Stimulated activated naive CD8-positive, alpha-beta T cell treated with anti-CD3 and anti-CD28 coated beads, Interleukin-15, amount 100 ng/mL, for 72 hours (primary cell): Measurements from ENCODE around the gene SASH1.

Source experiments
- ATAC-seq: fragments of 150-1000 bp; cut with Tn5 transposase; 2 replicates; pipeline ENCODE4 v1.10.0; 2021; ENCODE audit warnings: mild to moderate bottlenecking, moderate library complexity
- DNase-seq, 2 donors: peaks; one replicate each; pipeline ENCODE4 v3.0.0; 2021 to 2022
- H3K27ac Mint-ChIP-seq, 2 donors: one replicate each; pipeline ENCODE4 v1.8.0; 2022; ENCODE audit warnings: mild to moderate bottlenecking in 2 of 2, mixed read lengths in 2 of 2, moderate library complexity in 2 of 2
- H3K27me3 Mint-ChIP-seq: one replicate; pipeline ENCODE4 v1.8.0; 2022; ENCODE audit warnings: mixed read lengths
- H3K4me1 Mint-ChIP-seq: one replicate; pipeline ENCODE4 v1.8.0; 2022; ENCODE audit warnings: mild to moderate bottlenecking, mixed read lengths
- H3K4me3 Mint-ChIP-seq, 2 donors: one replicate each; pipeline ENCODE4 v1.8.0; 2022; ENCODE audit warnings: mild to moderate bottlenecking in 2 of 2, mixed read lengths in 2 of 2, moderate library complexity in 1 of 2
- H3K9me3 Mint-ChIP-seq, 2 donors: one replicate each; pipeline ENCODE4 v1.8.0; 2022; ENCODE audit warnings: mixed read lengths in 2 of 2

SASH1 gene

DNA sequence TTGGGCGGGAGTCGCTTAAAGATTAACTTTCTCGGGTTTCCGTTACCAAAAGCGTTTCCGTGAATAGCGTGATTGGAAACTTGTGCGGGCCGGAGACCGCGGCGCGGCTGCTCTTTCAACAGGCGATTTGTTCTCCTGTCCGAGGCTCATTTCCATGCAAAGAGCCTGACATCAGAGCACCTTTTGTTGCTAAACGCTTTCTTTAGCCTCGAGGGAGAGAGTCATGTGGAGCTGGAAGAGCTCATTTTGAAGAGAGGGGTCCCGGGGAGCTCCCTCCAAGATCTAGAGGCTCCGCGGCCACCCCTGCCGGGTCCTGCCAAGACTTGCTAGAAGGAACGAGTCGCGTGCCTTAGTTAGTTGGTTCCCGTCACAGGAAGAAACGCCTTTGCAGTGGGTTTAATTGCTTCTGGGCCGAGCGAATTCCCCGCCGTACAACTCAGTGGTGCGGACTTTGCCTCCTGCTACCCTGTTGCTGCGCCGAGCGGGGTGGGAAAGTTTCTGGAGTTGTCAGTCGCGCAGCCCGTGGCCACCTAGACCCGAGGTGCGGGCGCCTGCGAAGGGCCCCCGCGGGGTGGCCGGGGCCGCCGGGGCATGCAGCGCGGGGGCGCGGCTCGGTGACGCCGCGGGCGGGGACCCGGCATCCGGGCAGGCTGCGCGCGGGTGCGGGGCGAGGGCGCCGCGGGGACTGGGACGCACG, at the start of gene SASH1:
Gene SASH1 (plus strand): TSS at position 489 of the 697 bp plus-strand sequence. CDS start 230 bp downstream, outside the sequence.
- H3K4me3 Mint-ChIP-seq, result peak within 1 kb of the TSS; percentile 74 to 81
- H3K9me3 Mint-ChIP-seq, result no peaks in the 10 kb centered on the region
- peaks cover 9% of the 10 kb centered on the region for H3K4me1 Mint-ChIP-seq
- H3K27me3 Mint-ChIP-seq, result peaks cover 58% of the 10 kb centered on the region
- peak; percentile 67 for ATAC-seq
- peak; percentile 17 for DNase-seq
- peak within 1 kb of the TSS in 1 of 2 donors; percentile 73 for H3K27ac Mint-ChIP-seq

DNA sequence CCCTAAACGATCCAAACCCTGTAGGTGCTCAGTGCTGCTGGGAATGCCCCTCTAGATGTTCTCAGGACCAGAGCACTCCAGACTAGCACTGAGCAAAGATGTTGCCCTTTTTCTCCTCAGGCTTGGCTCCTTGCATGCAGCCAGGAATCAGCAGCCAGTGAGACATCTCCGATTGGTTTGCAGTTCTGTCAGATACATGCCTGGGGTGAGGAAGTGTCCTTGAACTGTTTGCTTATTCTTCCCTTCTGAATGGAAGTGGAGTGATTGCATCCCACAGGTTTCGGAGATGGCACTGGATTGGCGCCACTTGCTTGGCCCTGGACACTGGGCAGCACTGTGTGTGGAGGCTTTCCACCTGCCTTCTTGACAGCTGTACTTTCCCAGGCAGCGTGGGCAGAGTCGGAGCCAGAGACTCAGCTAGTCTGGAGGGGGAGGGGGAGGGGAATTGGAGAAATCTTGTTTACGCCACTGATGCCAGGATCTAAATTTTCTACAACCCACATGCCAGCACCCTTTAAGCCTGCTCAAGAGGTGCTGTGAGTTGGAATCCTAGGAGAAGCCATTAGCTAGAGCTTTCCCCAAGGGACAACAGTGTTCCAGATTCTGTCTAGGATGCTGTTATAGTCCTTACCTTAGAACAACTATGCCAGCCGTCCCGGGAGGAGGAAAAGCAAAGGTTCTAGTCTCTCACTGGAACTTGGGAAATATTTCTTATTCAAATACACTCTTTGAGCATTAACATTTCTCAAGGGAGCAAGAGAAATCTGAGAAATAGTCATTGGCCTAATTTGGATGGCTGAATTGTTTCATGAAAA, 49.2 kb upstream of the SASH1 start:
- no peak for DNase-seq
- H3K27me3 Mint-ChIP-seq, result peaks cover 7% of the 10 kb centered on the region
- H3K27ac Mint-ChIP-seq, result no peak overlapping the region
- no peaks in the 10 kb centered on the region for H3K4me1 Mint-ChIP-seq
- peak; percentile 43 for ATAC-seq
- H3K4me3 Mint-ChIP-seq, result no peak overlapping the region
- H3K9me3 Mint-ChIP-seq, result no peaks in the 10 kb centered on the region

DNA sequence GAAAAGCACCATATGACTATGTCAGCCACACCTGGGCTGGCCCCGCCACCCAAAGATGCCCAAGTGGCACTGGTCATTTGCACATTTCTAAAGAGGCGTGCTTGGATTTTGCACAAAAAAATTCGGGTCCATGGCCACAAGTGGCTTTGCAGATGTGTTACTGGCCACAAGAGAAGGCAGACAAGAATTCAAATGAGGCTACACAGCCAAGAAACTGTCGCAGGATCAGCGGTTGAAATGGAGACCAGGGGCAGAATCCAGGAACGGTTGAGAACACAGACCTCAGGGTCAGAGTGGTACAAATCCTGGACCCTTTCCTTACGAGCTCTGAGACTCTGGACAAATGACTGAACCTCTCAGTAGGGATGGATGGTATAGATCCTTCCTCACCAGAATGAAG, 48.6 kb upstream of the SASH1 start:
- Mint-ChIP-seq H3K9me3 (no peaks in the 10 kb centered on the region), H3K27ac (no peak overlapping the region), H3K4me3 (no peak overlapping the region)

GRCh38 chr6:148295261-148295887, 47.3 kb upstream of the SASH1 start:
- DNase-seq, result no peak
- no peaks in the 10 kb centered on the region for H3K27me3 Mint-ChIP-seq
- H3K4me3 Mint-ChIP-seq, result no peak overlapping the region
- H3K4me1 Mint-ChIP-seq, result no peaks in the 10 kb centered on the region
- no peak overlapping the region for H3K27ac Mint-ChIP-seq
- no peaks in the 10 kb centered on the region for H3K9me3 Mint-ChIP-seq
- no peak for ATAC-seq

More for the DNA sequence above, 48.6 kb upstream of the SASH1 start:
- Mint-ChIP-seq H3K4me1 (no peaks in the 10 kb centered on the region), H3K27me3 (peaks cover under 1% of the 10 kb centered on the region)
- ATAC-seq (no peak), DNase-seq (no peak)

GRCh38 chr6:148296771-148297170, 45.9 kb upstream of the SASH1 start:
- ATAC-seq, result no peak
- H3K4me1 Mint-ChIP-seq, result no peaks in the 10 kb centered on the region
- DNase-seq, result no peak
- no peak overlapping the region for H3K4me3 Mint-ChIP-seq
- H3K27ac Mint-ChIP-seq, result no peak overlapping the region
- no peaks in the 10 kb centered on the region for H3K9me3 Mint-ChIP-seq
- H3K27me3 Mint-ChIP-seq, result no peaks in the 10 kb centered on the region

DNA sequence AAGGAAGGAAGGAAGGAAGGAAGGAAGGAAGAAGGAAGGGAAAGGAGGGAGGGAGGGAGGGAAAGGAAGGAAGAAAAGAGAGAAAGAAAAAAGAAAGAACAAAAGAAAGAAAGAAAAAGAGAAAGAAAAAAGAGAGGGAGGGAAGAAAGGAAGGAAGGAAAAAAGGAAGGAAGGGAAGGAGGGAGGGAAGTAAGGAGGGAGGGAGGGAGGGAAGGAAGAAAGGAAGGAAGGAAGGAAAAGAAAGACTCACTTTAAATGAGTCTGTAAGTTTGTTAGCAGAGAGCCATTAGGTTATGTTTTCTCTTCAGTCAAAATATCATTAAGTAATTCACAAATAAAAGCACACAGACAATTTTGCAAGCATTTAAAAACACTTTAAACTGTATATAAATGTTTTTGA, 44.0 kb upstream of the SASH1 start:
- Mint-ChIP-seq H3K4me1 (no peaks in the 10 kb centered on the region), H3K9me3 (no peaks in the 10 kb centered on the region), H3K27me3 (no peaks in the 10 kb centered on the region), H3K4me3 (no peak overlapping the region), H3K27ac (no peak overlapping the region)
- ATAC-seq, result no peak
- no peak for DNase-seq

GRCh38 chr6:148303616-148304015, 39.0 kb upstream of the SASH1 start:
- H3K9me3 Mint-ChIP-seq, result no peaks in the 10 kb centered on the region
- no peak overlapping the region for H3K4me3 Mint-ChIP-seq
- ATAC-seq (no peak), DNase-seq (no peak)
- no peaks in the 10 kb centered on the region for H3K4me1 Mint-ChIP-seq
- H3K27ac Mint-ChIP-seq, result no peak overlapping the region
- H3K27me3 Mint-ChIP-seq, result no peaks in the 10 kb centered on the region

GRCh38 chr6:148304976-148305375, 37.7 kb upstream of the SASH1 start:
- no peaks in the 10 kb centered on the region for H3K27me3 Mint-ChIP-seq
- no peaks in the 10 kb centered on the region for H3K4me1 Mint-ChIP-seq
- H3K9me3 Mint-ChIP-seq, result no peaks in the 10 kb centered on the region
- ATAC-seq, result no peak
- H3K4me3 Mint-ChIP-seq, result no peak overlapping the region
- no peak for DNase-seq
- no peak overlapping the region for H3K27ac Mint-ChIP-seq

DNA sequence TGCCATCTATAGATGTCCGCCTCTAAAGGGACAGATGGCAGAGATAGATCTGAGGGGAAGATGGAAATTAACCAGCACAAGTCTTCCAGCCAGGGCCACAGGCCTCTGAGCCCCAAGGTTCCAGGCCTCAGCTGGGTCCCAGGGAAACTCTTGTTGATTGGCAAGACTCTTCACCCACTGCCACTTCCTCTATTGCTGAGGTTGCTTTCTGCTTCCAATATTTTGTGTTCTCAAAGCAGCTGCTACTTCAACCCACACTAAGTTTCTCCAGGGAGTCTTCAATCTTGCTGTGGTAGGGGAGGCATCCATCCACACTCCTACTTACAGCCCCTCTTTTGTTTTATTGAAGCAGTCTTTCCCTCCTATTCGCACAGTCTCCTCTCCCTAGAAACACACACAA, 36.4 kb upstream of the SASH1 start:
- no peak overlapping the region for H3K27ac Mint-ChIP-seq
- no peak overlapping the region for H3K4me3 Mint-ChIP-seq
- no peak for ATAC-seq
- H3K27me3 Mint-ChIP-seq, result no peaks in the 10 kb centered on the region
- no peaks in the 10 kb centered on the region for H3K9me3 Mint-ChIP-seq
- H3K4me1 Mint-ChIP-seq, result no peaks in the 10 kb centered on the region
- DNase-seq, result no peak

DNA sequence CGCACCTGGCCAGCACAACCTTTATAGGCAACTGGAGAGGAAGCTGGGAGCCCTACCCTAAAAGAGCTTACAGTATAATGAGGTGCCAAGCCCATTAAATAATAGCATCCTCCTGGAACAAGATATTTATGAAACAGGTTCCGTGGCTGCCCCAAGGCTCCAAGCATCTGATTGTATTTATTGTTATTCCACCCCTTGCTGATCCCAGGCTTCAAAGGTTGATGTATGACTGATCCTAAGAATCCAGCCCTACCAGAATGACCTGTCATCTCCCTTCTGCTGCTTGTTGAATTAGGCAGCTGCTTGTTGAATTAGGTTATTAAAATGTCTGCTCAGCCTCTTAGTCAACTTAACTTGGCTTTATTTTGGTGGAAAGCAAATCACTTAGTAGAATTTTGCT, 35.2 kb upstream of the SASH1 start:
- Mint-ChIP-seq H3K27me3 (no peaks in the 10 kb centered on the region), H3K9me3 (no peaks in the 10 kb centered on the region), H3K4me1 (no peaks in the 10 kb centered on the region), H3K4me3 (no peak overlapping the region), H3K27ac (no peak overlapping the region)
- DNase-seq (no peak), ATAC-seq (no peak)

DNA sequence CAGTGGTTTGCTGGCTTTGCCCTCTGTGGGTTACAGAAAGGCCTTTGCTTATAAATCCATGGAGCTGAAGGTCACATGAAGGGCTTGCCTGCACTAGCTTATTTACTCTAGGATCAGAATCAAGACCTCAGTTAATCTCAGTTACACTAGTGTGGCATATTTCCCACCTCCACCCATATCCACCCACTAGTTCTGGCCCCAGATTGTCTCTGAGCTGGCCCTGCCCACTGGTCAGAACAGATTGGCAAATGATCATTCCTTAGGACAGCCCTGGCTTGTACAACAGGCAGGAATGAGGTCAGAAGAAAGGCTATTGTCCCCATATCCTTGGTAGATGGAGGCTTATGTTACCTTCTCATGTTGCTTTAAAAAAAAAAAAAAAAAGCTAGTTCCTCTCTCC, 33.3 kb upstream of the SASH1 start:
- Mint-ChIP-seq H3K27me3 (no peaks in the 10 kb centered on the region), H3K9me3 (no peaks in the 10 kb centered on the region), H3K4me3 (no peak overlapping the region), H3K4me1 (no peaks in the 10 kb centered on the region), H3K27ac (no peak overlapping the region)
- ATAC-seq, result no peak
- DNase-seq, result no peak

DNA sequence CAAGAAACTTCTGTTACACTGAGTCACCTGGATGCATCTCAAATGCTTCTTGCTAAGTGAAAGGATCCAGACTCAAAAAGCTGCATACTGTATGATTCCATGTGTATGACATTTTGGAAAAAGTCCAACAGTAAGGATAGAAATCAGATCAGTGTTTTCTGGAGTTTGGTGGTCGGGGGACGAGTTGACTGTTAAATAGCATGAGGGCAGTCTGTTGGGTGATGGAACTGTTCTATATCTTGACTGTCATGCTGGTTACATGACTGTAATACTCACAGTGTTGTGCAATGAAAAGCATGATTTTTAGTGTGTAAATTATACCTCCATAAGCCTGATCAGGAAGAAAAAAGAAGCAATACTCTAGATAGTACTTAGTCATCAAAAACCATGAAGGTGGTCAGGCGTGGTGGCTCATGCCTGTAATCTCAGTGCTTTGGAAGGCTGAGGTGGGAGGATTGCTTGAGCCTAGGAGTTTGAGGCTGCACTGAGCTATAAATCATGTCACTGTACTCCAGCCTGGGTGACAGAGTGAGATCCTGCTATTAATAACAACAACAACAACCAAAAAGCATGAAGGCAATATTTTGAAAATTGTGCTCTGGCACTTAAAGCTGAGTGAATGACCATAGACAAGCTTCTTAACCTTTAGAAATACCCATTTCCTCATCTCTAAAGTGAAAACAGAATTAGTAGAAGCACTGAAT, 30.5 kb upstream of the SASH1 start:
- DNase-seq (no peak), ATAC-seq (no peak)
- no peaks in the 10 kb centered on the region for H3K4me1 Mint-ChIP-seq
- H3K4me3 Mint-ChIP-seq, result no peak overlapping the region
- H3K27ac Mint-ChIP-seq, result no peak overlapping the region
- H3K27me3 Mint-ChIP-seq, result no peaks in the 10 kb centered on the region
- no peaks in the 10 kb centered on the region for H3K9me3 Mint-ChIP-seq

DNA sequence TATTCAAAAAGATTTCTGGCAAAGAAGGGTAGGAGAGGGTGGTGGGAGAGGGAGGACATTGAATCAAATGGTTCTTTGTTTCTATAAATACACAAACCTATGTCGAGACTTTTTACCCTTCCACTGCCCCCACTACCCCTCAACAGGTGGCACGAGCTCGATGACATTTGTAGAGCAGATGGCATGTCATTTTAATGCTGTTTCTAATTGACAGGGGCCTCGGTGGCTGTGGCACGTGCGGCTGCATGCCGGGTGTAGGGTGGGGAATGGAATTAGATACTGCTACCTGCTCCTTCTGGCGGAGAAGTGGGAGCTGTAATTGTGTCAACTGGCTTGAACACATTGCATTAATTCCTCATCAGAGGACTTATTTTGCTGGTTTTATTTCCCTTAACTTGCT, 29.1 kb upstream of the SASH1 start:
- H3K4me3 Mint-ChIP-seq, result no peak overlapping the region
- H3K27ac Mint-ChIP-seq, result no peak overlapping the region
- no peaks in the 10 kb centered on the region for H3K9me3 Mint-ChIP-seq
- no peaks in the 10 kb centered on the region for H3K4me1 Mint-ChIP-seq
- DNase-seq (no peak), ATAC-seq (no peak)
- H3K27me3 Mint-ChIP-seq, result no peaks in the 10 kb centered on the region

DNA sequence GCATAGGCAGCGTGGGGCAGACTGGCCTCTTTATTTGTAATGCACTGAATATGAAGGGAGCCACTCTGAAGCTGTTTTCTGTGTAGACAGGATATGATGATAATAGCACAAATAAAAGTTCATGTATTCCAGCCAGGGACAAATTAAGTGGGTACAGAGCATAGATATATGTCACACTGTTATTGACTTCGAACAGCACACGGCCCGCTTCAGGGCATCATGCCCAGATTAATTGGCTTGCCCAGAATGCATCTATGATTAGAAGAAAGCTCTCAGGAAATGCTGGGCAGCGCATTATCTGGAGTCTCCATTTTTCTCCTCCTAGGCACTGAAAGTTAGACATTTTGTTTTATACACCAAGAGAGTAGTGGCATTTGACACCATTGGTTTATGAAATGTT, 26.3 kb upstream of the SASH1 start:
- Mint-ChIP-seq H3K4me1 (no peaks in the 10 kb centered on the region), H3K9me3 (no peaks in the 10 kb centered on the region), H3K27me3 (no peaks in the 10 kb centered on the region), H3K4me3 (no peak overlapping the region), H3K27ac (no peak overlapping the region)
- DNase-seq (no peak), ATAC-seq (no peak)

- Mint-ChIP-seq H3K27me3 (peaks cover 2% of the 10 kb centered on the region), H3K4me3 (no peak overlapping the region), H3K9me3 (no peaks in the 10 kb centered on the region)
These were observed 25.6 kb upstream of the SASH1 start for GRCh38 chr6:148317051-148317450.

GRCh38 chr6:148317739-148318138, 24.9 kb upstream of the SASH1 start:
- H3K27ac Mint-ChIP-seq, result no peak overlapping the region
- no peak for DNase-seq
- peaks cover 9% of the 10 kb centered on the region for H3K27me3 Mint-ChIP-seq
- H3K4me3 Mint-ChIP-seq, result no peak overlapping the region
- H3K9me3 Mint-ChIP-seq, result no peaks in the 10 kb centered on the region
- ATAC-seq, result no peak
- no peaks in the 10 kb centered on the region for H3K4me1 Mint-ChIP-seq

More at GRCh38 chr6:148317051-148317450, 25.6 kb upstream of the SASH1 start:
- ATAC-seq (no peak), DNase-seq (no peak)
- H3K4me1 Mint-ChIP-seq, result no peaks in the 10 kb centered on the region
- no peak overlapping the region for H3K27ac Mint-ChIP-seq
